Upper lobe of left lung (tissue), 6 donors: ENCODE data around the gene RBM42. TPM values are rescaled to one million over a fixed set of nuclear protein-coding genes. Genes with fewer than 3 reads are reported as not detected.
"Not testable (repeated sequence)": the region's sequence is repeated elsewhere in the genome, so short reads cannot be mapped to it uniquely, and the experiment has no call there.

ENCODE experiments used
- ATAC-seq, 2 donors: fragments of 200-7000 bp; cut with Tn5 transposase; one replicate each; pipeline ENCODE4 v1.9.1; 2022; ENCODE audit warnings: mild to moderate bottlenecking in 2 of 2, moderate library complexity in 2 of 2; ENCODE audit not compliant: low FRiP score in 2 of 2
- DNase-seq, 2 donors: peaks; one replicate each; pipeline ENCODE4 v3.0.0-alpha.2; 2019 to 2020
- H3K27ac ChIP-seq, 4 donors: fragments of 200-600 bp; sonication (generic); one replicate each; pipeline ENCODE4 v1.5.1; 2016 to 2019
- H3K27me3 ChIP-seq, 4 donors: fragments of 200-600 bp; sonication (generic); one replicate each; pipeline ENCODE4 v1.5.1; 2017 to 2019
- H3K36me3 ChIP-seq, 4 donors: fragments of 200-600 bp; sonication (generic); one replicate each; pipeline ENCODE4 v1.5.1; 2016 to 2019
- H3K4me1 ChIP-seq, 4 donors: fragments of 200-600 bp; sonication (generic); one replicate each; pipeline ENCODE4 v1.5.1; 2018 to 2019
- H3K4me3 ChIP-seq, 4 donors: fragments of 200-600 bp; sonication (generic); one replicate each; pipeline ENCODE4 v1.5.1; 2017 to 2019; ENCODE audit warnings: mild to moderate bottlenecking in 2 of 4, moderate library complexity in 1 of 4
- H3K9me3 ChIP-seq, 4 donors: fragments of 200-600 bp; sonication (generic); one replicate each; pipeline ENCODE4 v1.5.1; 2018 to 2019
- EP300 ChIP-seq, 4 donors: sonication (generic); formaldehyde crosslinking; IDR thresholded peaks; one replicate each; pipeline ENCODE4 v1.5.1; 2017; ENCODE audit warnings: antibody characterized with exemption in 4 of 4, control low read depth in 2 of 4
- POLR2A ChIP-seq, 4 donors: fragments of 450-650 bp; IDR thresholded peaks; one replicate each; pipeline ENCODE4 v1.5.1; 2016 to 2017; ENCODE audit warnings: antibody characterized with exemption in 4 of 4, mild to moderate bottlenecking in 2 of 4
- POLR2AphosphoS5 ChIP-seq, 2 donors: sonication (generic); formaldehyde crosslinking; IDR thresholded peaks; one replicate each; pipeline ENCODE4 v1.5.1; 2017; ENCODE audit warnings: antibody characterized with exemption in 2 of 2
- WGBS, 2 donors: methylation state at CpG; one replicate each; pipeline ENCODE4 v1.1.5; 2017 to 2018; 5-methylcytosine and 5-hydroxymethylcytosine counted together
- total RNA-seq, 6 donors: library from RNA; depleted of rRNA in 4 of 6; stranded (reverse); fragments of >200 nt in 4 of 6; gene quantifications; one replicate each; pipeline versions ENCODE4 v1.1.0 to v1.2.1, GENCODE V29; 2016 to 2021
- TF ChIP-seq, protein P1 (sequence below), 6 experiments: fragments of 450-650 bp in 4 of 6; fragments of 200-600 bp in 2 of 6; sonication (generic) in 2 of 6; IDR thresholded peaks; one replicate each; pipeline ENCODE4 v1.5.1; 2016 to 2019; ENCODE audit warnings: antibody characterized with exemption in 6 of 6
- donor health status: DM: no; HTN: no; CAD: no; lungs with moderate emphysema.
- donor health status: DM: no; HTN: yes; CAD: no; lungs with severe emphysema.

The RBM42 gene
- total RNA-seq, 6 donors from 2014 or later, result 37.7 to 80.3 (median 71.3) TPM

DNA sequence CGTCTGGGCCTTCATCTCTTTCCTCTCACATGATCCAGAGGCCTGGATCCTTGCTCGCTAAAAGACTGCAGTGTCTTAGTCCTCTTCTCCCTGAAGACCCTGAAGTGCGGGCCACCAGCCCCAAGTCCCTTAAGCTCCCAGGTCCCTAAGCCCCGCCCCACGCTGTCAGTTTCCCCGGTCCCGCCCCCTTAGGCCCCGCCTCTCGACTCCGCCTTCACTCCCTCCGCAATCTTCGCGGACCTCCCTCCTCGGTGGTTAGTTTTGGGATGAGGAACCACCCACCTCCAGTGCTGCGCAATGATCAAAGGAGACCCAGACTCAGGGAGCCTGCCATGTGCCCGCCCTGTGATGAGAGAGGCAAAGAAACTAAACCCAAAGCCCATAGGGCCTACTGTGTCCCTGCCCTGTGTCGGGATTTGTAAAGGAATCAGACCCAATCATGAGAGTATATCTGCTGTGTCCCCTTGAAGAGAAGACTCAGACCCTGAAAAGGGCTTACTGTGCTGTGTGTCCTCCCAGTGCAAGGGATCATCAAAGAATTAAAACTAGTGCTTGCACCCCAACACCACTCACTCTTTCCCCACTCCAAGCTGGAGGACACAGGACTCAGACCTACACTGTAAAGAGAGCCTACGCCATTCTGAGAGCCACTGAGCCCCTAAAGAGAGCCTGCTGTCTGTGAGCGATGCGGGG lies 16.3 kb downstream of the RBM42 start:
- H3K27me3 ChIP-seq, result no peaks in the 10 kb centered on the region
- peak overlapping the region; percentile 78 to 94 (median 90) for H3K27ac ChIP-seq
- H3K4me1 ChIP-seq, result peaks cover 39 to 57% (median 48%) of the 10 kb centered on the region in 4 donors
- TF ChIP-seq, protein P1, sequence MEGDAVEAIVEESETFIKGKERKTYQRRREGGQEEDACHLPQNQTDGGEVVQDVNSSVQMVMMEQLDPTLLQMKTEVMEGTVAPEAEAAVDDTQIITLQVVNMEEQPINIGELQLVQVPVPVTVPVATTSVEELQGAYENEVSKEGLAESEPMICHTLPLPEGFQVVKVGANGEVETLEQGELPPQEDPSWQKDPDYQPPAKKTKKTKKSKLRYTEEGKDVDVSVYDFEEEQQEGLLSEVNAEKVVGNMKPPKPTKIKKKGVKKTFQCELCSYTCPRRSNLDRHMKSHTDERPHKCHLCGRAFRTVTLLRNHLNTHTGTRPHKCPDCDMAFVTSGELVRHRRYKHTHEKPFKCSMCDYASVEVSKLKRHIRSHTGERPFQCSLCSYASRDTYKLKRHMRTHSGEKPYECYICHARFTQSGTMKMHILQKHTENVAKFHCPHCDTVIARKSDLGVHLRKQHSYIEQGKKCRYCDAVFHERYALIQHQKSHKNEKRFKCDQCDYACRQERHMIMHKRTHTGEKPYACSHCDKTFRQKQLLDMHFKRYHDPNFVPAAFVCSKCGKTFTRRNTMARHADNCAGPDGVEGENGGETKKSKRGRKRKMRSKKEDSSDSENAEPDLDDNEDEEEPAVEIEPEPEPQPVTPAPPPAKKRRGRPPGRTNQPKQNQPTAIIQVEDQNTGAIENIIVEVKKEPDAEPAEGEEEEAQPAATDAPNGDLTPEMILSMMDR (IDR thresholded peaks at IDR 0.05), result no peak
- no peak for TF ChIP-seq POLR2A (IDR thresholded peaks at IDR 0.05)
- TF ChIP-seq POLR2AphosphoS5 (IDR thresholded peaks at IDR 0.05), result no peak
- no peak for TF ChIP-seq EP300 (IDR thresholded peaks at IDR 0.05)
- peak overlapping the region; percentile 59 to 75 (median 66) for H3K4me3 ChIP-seq
- H3K9me3 ChIP-seq, result no peaks in the 10 kb centered on the region
- ATAC-seq, result peak in 1 of 2 donors; percentile 70
- DNase-seq, result peak; percentile 88 to 91
- WGBS, 2 donors, result 21 to 30% methylated on average over 14 to 20 of the region's 20 CpGs
- no peaks in the 10 kb centered on the region for H3K36me3 ChIP-seq

- DNase-seq, result no peak
- 74 to 80% methylated on average over 7 of the region's 7 CpGs for WGBS, 2 donors
- no peaks in the 10 kb centered on the region for H3K27me3 ChIP-seq
- no peak for ATAC-seq
- H3K4me1 ChIP-seq, result peaks cover 42 to 63% (median 50%) of the 10 kb centered on the region in 4 donors
- no peak overlapping the region for H3K4me3 ChIP-seq
- H3K9me3 ChIP-seq, result no peaks in the 10 kb centered on the region
- TF ChIP-seq EP300 (IDR thresholded peaks at IDR 0.05) (no peak), POLR2A (IDR thresholded peaks at IDR 0.05) (no peak), POLR2AphosphoS5 (IDR thresholded peaks at IDR 0.05) (no peak)
- peak overlapping the region; percentile 78 to 94 (median 90) for H3K27ac ChIP-seq
- H3K36me3 ChIP-seq, result peaks cover 0 to under 1% (median 0%) of the 10 kb centered on the region in 4 donors
These were observed 17.1 kb downstream of the RBM42 start for GRCh38 chr19:35645680-35646511.

DNA sequence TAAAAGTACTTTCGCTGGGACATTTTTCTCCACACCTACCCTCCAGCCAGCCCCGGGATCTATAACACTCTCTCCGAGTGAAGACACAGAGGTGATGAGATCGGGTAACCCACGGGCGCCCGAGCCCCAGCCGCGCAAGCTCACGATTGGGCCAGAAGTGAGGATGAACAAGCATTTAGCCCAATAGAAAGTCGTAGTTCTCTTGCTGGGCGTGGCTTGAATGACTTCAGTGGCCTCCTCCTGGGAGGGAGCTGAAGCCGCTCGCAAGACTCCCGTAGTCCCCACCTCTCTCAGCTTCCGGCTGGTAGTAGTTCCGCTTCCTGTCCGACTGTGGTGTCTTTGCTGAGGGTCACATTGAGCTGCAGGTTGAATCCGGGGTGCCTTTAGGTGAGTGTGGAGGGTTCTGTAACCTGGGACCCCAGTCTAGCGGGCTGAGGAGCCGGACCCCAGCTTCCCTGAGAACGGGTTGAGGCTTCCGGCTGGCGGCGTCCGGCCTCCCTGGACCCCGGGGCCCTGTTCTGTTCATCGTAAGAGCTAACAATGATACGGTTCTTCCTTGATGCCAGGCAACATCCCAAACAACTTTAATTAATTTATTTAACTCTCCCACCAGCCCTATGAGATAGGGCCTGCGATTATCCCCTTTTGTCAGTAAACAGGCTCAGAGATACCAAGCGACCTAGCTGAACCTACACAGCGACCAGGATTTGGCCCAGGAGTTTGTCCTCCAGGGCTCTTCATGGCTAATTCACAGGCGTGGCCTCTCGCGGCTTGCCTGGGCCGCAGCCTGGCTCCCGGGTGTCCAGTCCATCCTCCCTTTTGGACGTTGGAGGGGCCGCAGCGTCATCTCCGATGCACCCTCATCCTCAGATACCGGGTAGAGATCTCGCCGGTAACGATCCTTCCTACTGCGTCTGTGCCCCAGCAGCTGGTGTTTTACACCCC lies 19.5 kb downstream of the RBM42 start, which contains the start of gene COX6B1:
Gene COX6B1 (plus strand): TSS at position 307 of the 945 bp plus-strand sequence. CDS start 2,921 bp downstream, outside the sequence.
- peaks cover 30 to 41% (median 34%) of the 10 kb centered on the region in 4 donors for H3K4me1 ChIP-seq
- no peaks in the 10 kb centered on the region for H3K9me3 ChIP-seq
- H3K4me3 ChIP-seq, result peak within 1 kb of the TSS; percentile 68 to 89 (median 78)
- DNase-seq (peak; percentile 93 to 97), ATAC-seq (peak; percentile 85 to 90)
- TF ChIP-seq, protein P1 (IDR thresholded peaks at IDR 0.05), result peak in 2 of 6 experiments; percentile 3 to 6
- TF ChIP-seq EP300 (IDR thresholded peaks at IDR 0.05), result no peak
- peak; percentile 84 to 87 for TF ChIP-seq POLR2AphosphoS5 (IDR thresholded peaks at IDR 0.05)
- TF ChIP-seq POLR2A (IDR thresholded peaks at IDR 0.05), result peak in 3 of 4 donors; percentile 55 to 79 (median 66)
- no peaks in the 10 kb centered on the region for H3K27me3 ChIP-seq
- peaks cover 8 to 24% (median 13%) of the 10 kb centered on the region in 4 donors for H3K36me3 ChIP-seq
- WGBS, 2 donors, result 1 to 2% methylated on average over 29 to 39 of the region's 46 CpGs
- H3K27ac ChIP-seq, result peak within 1 kb of the TSS; percentile 80 to 86 (median 84)

GRCh38 chr19:35650581-35650980 lies 21.7 kb downstream of the RBM42 start:
- Histone ChIP-seq H3K4me1 (peaks cover 19 to 30% (median 21%) of the 10 kb centered on the region in 4 donors), H3K4me3 (no peak overlapping the region), H3K36me3 (peaks cover 18 to 47% (median 34%) of the 10 kb centered on the region in 4 donors), H3K27ac (no peak overlapping the region), H3K27me3 (no peaks in the 10 kb centered on the region), H3K9me3 (no peaks in the 10 kb centered on the region)
- ATAC-seq, result no peak
- no peak for DNase-seq
- WGBS, 2 donors, result 67 to 74% methylated on average over 9 of the region's 9 CpGs
- TF ChIP-seq, protein P1 (IDR thresholded peaks at IDR 0.05), result no peak
- TF ChIP-seq POLR2AphosphoS5 (IDR thresholded peaks at IDR 0.05) (no peak), POLR2A (IDR thresholded peaks at IDR 0.05) (no peak), EP300 (IDR thresholded peaks at IDR 0.05) (no peak)

DNA sequence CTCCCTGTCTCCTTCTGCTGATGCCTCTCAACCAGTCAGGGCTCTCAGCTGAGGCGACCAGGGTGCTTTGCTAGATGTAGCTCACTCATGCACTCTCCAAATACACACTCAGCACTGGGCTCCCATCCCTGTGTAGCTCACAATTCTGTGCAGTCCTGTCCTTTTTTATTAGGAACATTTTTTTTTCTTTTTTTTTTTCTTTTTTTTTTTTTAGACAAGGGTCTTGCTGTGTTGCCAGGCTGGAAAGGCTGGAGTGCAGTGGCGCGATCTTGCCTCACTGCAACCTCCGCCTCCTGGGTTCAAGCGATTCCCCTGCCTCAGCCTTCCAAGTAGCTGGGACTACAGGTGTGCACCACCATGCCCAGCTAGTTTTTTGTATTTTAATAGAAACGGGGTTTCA lies 26.0 kb downstream of the RBM42 start:
- not testable (repeated sequence) for H3K9me3 ChIP-seq, H3K27me3 ChIP-seq, H3K27ac ChIP-seq, DNase-seq, H3K4me3 ChIP-seq, H3K4me1 ChIP-seq
- H3K36me3 ChIP-seq, result peaks cover 31 to 89% (median 71%) of the 10 kb centered on the region in 4 donors
- peak in 1 of 2 donors; percentile 38 for ATAC-seq
- WGBS, 2 donors, result 96 to 98% methylated on average over 6 of the region's 6 CpGs
